ENCODE results near the gene CBLB.

DNA sequence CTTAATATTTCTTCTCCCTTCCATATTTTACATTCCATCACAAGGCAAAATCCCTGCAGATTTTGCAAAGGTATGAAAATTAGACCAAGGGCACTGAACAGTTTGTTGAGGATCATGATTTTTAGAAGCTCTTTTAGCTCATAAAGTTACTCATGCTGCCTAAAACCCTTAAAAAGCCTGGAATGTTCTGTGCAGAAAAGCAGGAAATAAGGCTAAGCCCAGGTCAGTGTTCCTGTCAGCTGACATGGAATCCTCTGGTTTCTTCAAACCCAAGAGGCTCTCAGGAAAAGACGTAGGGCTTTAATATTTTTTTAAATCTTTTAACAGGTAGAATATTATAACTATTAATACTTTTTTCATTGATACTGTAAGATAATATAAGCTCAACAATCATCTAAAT is 8.2 kb downstream of the CBLB start:
- TF ChIP-seq, protein P1, sequence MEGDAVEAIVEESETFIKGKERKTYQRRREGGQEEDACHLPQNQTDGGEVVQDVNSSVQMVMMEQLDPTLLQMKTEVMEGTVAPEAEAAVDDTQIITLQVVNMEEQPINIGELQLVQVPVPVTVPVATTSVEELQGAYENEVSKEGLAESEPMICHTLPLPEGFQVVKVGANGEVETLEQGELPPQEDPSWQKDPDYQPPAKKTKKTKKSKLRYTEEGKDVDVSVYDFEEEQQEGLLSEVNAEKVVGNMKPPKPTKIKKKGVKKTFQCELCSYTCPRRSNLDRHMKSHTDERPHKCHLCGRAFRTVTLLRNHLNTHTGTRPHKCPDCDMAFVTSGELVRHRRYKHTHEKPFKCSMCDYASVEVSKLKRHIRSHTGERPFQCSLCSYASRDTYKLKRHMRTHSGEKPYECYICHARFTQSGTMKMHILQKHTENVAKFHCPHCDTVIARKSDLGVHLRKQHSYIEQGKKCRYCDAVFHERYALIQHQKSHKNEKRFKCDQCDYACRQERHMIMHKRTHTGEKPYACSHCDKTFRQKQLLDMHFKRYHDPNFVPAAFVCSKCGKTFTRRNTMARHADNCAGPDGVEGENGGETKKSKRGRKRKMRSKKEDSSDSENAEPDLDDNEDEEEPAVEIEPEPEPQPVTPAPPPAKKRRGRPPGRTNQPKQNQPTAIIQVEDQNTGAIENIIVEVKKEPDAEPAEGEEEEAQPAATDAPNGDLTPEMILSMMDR (conservative IDR thresholded peaks at IDR 0.05; ENCODE audit: low read length): no peak
- no peak for TF ChIP-seq EZH2phosphoT487 (IDR thresholded peaks at IDR 0.05; ENCODE audit: borderline replicate concordance)
